Measurements from ENCODE around the gene IGSF21. TPM values are rescaled to one million over a fixed set of nuclear protein-coding genes. Genes with fewer than 3 reads are reported as not detected.

IGSF21 gene
- polyA plus RNA-seq, 1 of the 3 experiments (the other 2 are of a cell fraction): not detected

DNA sequence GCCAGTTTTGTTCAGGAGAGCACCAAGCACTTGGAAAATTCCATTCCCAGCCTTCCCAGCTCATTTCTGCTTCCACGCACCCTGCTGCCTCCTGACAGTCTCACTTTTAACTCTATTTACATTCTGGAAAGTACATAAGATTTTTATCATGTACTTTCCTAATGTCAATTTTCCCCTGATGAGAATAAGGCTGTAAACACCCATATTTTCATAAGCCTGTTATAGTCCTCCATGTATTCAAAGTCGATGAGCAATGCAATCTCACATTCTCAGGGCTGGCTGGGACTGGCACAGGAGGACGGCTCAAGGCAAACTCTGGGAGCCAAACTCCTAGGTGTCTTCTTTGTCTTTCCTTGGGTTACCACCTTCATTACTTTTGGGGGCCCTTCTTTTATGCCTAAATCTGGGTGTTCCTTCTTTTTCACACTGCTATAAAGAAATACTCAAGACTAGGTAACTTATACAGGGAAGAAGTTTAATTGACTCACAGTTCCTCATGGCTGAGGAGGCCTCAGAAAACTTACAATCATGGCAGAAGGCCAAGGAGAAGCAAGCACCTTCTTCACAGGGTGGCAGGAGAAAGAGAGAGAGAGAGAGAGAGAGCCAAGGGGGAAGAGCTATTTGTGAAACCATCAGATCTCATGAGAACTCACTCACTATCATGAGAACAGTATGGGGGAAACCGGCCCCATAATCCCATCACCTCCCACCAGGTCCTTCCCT is 94.6 kb downstream of the IGSF21 start:
- Histone ChIP-seq H2AFZ (ENCODE audit: low read depth) (no peak overlapping the region), H3K9ac (no peak overlapping the region), H3K27ac (ENCODE audit: low read depth in 2 of 2, low read length in 1 of 2) (no peak overlapping the region), H4K20me1 (ENCODE audit: insufficient read depth) (no peaks in the 10 kb centered on the region), H3F3A (replicated peaks; ENCODE audit: insufficient read depth) (no peaks in the 10 kb centered on the region), H3K9me3 (no peaks in the 10 kb centered on the region), H3K4me1 (ENCODE audit: control insufficient read depth in 1 of 2, insufficient read depth in 2 of 2, low read depth in 1 of 2, low read length in 1 of 2) (peaks cover 0 to 20% of the 10 kb centered on the region in 2 experiments; a peak in 1 of 4 replicates), H3K9me2 (no peaks in the 10 kb centered on the region), H3K79me2 (ENCODE audit: insufficient read depth) (no peaks in the 10 kb centered on the region), H3K36me3 (replicated peaks in 1 of 2; ENCODE audit: control insufficient read depth in 1 of 2, insufficient read depth in 2 of 2, low read length in 1 of 2) (no peaks in the 10 kb centered on the region), H3K4me3 (ENCODE audit: low read depth in 2 of 2, low read length in 1 of 2) (no peak overlapping the region), H3K27me3 (ENCODE audit: insufficient read depth) (no peaks in the 10 kb centered on the region), H3K4me2 (no peak overlapping the region)
- POLR2A ChIA-PET: no interaction called here
- CTCF ChIA-PET: interaction anchor here (1.0 kb wide), 1 partner anchor 12 kb away, joined by 3 read pairs; no protein-coding TSS in a partner anchor
- no peak for DNase-seq
- no peak for TF ChIP-seq GABPA (IDR thresholded peaks at IDR 0.05; ENCODE audit: low read depth)
- TF ChIP-seq RXRA (IDR thresholded peaks at IDR 0.05; ENCODE audit: borderline replicate concordance, low read depth): no peak
- no peak for TF ChIP-seq TEAD4 (IDR thresholded peaks at IDR 0.05; ENCODE audit: borderline replicate concordance, insufficient read depth)
- TF ChIP-seq, protein P1, sequence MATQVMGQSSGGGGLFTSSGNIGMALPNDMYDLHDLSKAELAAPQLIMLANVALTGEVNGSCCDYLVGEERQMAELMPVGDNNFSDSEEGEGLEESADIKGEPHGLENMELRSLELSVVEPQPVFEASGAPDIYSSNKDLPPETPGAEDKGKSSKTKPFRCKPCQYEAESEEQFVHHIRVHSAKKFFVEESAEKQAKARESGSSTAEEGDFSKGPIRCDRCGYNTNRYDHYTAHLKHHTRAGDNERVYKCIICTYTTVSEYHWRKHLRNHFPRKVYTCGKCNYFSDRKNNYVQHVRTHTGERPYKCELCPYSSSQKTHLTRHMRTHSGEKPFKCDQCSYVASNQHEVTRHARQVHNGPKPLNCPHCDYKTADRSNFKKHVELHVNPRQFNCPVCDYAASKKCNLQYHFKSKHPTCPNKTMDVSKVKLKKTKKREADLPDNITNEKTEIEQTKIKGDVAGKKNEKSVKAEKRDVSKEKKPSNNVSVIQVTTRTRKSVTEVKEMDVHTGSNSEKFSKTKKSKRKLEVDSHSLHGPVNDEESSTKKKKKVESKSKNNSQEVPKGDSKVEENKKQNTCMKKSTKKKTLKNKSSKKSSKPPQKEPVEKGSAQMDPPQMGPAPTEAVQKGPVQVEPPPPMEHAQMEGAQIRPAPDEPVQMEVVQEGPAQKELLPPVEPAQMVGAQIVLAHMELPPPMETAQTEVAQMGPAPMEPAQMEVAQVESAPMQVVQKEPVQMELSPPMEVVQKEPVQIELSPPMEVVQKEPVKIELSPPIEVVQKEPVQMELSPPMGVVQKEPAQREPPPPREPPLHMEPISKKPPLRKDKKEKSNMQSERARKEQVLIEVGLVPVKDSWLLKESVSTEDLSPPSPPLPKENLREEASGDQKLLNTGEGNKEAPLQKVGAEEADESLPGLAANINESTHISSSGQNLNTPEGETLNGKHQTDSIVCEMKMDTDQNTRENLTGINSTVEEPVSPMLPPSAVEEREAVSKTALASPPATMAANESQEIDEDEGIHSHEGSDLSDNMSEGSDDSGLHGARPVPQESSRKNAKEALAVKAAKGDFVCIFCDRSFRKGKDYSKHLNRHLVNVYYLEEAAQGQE (IDR thresholded peaks at IDR 0.05; ENCODE audit: low read depth, low read length): no peak
- no peak for TF ChIP-seq SIN3A (IDR thresholded peaks at IDR 0.05; ENCODE audit: borderline replicate concordance, low read depth, low read length)
- 18% methylated on average over 4 of the region's 4 CpGs for WGBS (ENCODE audit: low lambda C conversion rate)

DNA sequence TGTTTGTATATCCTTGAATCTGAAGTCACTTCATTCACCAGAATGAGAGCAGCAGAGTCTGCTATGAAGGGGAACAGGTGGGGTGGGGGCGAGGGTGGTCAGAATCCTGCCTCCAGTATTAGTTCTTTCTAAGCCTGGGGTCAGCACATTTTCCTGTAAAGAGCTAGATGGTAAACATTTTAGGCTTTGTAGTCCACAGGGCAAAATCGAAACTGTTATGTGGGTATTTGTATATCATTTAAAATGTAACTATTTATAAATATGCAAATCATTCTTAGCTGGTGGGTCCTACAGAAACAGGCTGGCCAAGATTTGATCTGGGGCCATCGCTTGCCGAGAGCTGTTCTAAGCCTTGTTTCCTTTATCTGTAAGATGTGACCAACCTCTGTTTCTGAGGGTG is 96.0 kb downstream of the IGSF21 start:
- 20% methylated on average over 4 of the region's 4 CpGs for WGBS (ENCODE audit: low lambda C conversion rate)

More for the DNA sequence above, 96.0 kb downstream of the IGSF21 start:
- H3F3A ChIP-seq (replicated peaks; ENCODE audit: insufficient read depth): no peaks in the 10 kb centered on the region
- no peak overlapping the region for H3K9ac ChIP-seq
- CTCF ChIA-PET: interaction anchor here (0.7 to 2.6 kb wide), 2 partner anchors 31 to 255 kb away, joined by 3 to 10 read pairs; no protein-coding TSS in a partner anchor
- no peaks in the 10 kb centered on the region for H4K20me1 ChIP-seq (ENCODE audit: insufficient read depth)
- TF ChIP-seq, protein P2, sequence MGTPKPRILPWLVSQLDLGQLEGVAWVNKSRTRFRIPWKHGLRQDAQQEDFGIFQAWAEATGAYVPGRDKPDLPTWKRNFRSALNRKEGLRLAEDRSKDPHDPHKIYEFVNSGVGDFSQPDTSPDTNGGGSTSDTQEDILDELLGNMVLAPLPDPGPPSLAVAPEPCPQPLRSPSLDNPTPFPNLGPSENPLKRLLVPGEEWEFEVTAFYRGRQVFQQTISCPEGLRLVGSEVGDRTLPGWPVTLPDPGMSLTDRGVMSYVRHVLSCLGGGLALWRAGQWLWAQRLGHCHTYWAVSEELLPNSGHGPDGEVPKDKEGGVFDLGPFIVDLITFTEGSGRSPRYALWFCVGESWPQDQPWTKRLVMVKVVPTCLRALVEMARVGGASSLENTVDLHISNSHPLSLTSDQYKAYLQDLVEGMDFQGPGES (IDR thresholded peaks at IDR 0.05; ENCODE audit: low read depth, low read length): no peak
- TF ChIP-seq YY1 (IDR thresholded peaks at IDR 0.05; ENCODE audit: low read depth): no peak
- TF ChIP-seq MEF2A (IDR thresholded peaks at IDR 0.05; ENCODE audit: borderline replicate concordance, low read depth): no peak
- TF ChIP-seq, protein P3, sequence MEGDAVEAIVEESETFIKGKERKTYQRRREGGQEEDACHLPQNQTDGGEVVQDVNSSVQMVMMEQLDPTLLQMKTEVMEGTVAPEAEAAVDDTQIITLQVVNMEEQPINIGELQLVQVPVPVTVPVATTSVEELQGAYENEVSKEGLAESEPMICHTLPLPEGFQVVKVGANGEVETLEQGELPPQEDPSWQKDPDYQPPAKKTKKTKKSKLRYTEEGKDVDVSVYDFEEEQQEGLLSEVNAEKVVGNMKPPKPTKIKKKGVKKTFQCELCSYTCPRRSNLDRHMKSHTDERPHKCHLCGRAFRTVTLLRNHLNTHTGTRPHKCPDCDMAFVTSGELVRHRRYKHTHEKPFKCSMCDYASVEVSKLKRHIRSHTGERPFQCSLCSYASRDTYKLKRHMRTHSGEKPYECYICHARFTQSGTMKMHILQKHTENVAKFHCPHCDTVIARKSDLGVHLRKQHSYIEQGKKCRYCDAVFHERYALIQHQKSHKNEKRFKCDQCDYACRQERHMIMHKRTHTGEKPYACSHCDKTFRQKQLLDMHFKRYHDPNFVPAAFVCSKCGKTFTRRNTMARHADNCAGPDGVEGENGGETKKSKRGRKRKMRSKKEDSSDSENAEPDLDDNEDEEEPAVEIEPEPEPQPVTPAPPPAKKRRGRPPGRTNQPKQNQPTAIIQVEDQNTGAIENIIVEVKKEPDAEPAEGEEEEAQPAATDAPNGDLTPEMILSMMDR (IDR thresholded peaks at IDR 0.05): no peak
- TF ChIP-seq TAF1 (IDR thresholded peaks at IDR 0.05; ENCODE audit: borderline replicate concordance, low read depth, low read length): no peak
- no peak for TF ChIP-seq RAD21 (IDR thresholded peaks at IDR 0.05; ENCODE audit: low read length)
- TF ChIP-seq RCOR1 (IDR thresholded peaks at IDR 0.05; ENCODE audit: low read length): no peak
- no peak for TF ChIP-seq TEAD4 (IDR thresholded peaks at IDR 0.05; ENCODE audit: borderline replicate concordance, insufficient read depth)
- no peak for TF ChIP-seq RFX5 (IDR thresholded peaks at IDR 0.05; ENCODE audit: low read length)
- no peak for TF ChIP-seq NFIC (IDR thresholded peaks at IDR 0.05; ENCODE audit: borderline replicate concordance)
- no peak for TF ChIP-seq TCF12 (IDR thresholded peaks at IDR 0.05)
- TF ChIP-seq MXI1 (IDR thresholded peaks at IDR 0.05; ENCODE audit: low read depth, low read length): no peak
- no peak for TF ChIP-seq FOSL2 (IDR thresholded peaks at IDR 0.05; ENCODE audit: borderline replicate concordance, low read depth)
- TF ChIP-seq, protein P4, sequence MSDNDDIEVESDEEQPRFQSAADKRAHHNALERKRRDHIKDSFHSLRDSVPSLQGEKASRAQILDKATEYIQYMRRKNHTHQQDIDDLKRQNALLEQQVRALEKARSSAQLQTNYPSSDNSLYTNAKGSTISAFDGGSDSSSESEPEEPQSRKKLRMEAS (IDR thresholded peaks at IDR 0.05; ENCODE audit: low read depth): no peak
- TF ChIP-seq GABPA (IDR thresholded peaks at IDR 0.05; ENCODE audit: low read depth): no peak
- no peak for DNase-seq
- no peaks in the 10 kb centered on the region for H3K36me3 ChIP-seq (replicated peaks in 1 of 2; ENCODE audit: control insufficient read depth in 1 of 2, insufficient read depth in 2 of 2, low read length in 1 of 2)
- H3K9me2 ChIP-seq: no peaks in the 10 kb centered on the region
- no peak overlapping the region for H3K4me2 ChIP-seq
- H3K27ac ChIP-seq (ENCODE audit: low read depth in 2 of 2, low read length in 1 of 2): no peak overlapping the region
- peaks cover 0 to 14% of the 10 kb centered on the region in 2 experiments; a peak in 1 of 4 replicates for H3K4me1 ChIP-seq (ENCODE audit: control insufficient read depth in 1 of 2, insufficient read depth in 2 of 2, low read depth in 1 of 2, low read length in 1 of 2)
- POLR2A ChIA-PET: no interaction called here
- no peak overlapping the region for H2AFZ ChIP-seq (ENCODE audit: low read depth)
- no peaks in the 10 kb centered on the region for H3K27me3 ChIP-seq (ENCODE audit: insufficient read depth)
- H3K79me2 ChIP-seq (ENCODE audit: insufficient read depth): no peaks in the 10 kb centered on the region
- H3K9me3 ChIP-seq: no peaks in the 10 kb centered on the region
- H3K4me3 ChIP-seq (ENCODE audit: low read depth in 2 of 2, low read length in 1 of 2): no peak overlapping the region
